HCT116 (cell line): ENCODE data around the gene ESRRB. TPM values are rescaled to one million over a fixed set of nuclear protein-coding genes. Genes with fewer than 3 reads are reported as not detected.
A peak's percentile ranks its signal among the peaks of the same experiment; 100 is the strongest.

Source experiments
- ATAC-seq: fragments of 200-7000 bp; cut with Tn5 transposase; 2 replicates; pipeline ENCODE4 v1.9.1; 2020; ENCODE audit warnings: mild to moderate bottlenecking, moderate library complexity
- BruUV-seq: library from RNA; stranded (reverse); fragments of 400-500 nt; replicated peaks from 2 replicates; lab custom pipeline; 2021; lab: Mats Ljungman, UMichigan
- CTCF ChIA-PET: fragments of 300-600 bp; sonication (Branson Sonifier 250); formaldehyde crosslinking; loops from one replicate; lab custom pipeline; 2021; ENCODE audit warnings: antibody characterized with exemption; lab: Charles Lee
- POLR2A ChIA-PET: fragments of 300-600, 350-600 bp; sonication (Branson Sonifier 250); formaldehyde crosslinking; loops from one replicate; lab custom pipeline; 2021; ENCODE audit warnings: antibody characterized with exemption; lab: Charles Lee
- RAD21 ChIA-PET, 2 experiments: fragments of 300-600 bp; sonication (Branson Sonifier 250); formaldehyde crosslinking; loops; one replicate each; lab custom pipeline; 2023; ENCODE audit warnings: low total read pairs in 2 of 2; ENCODE audit not compliant: uncharacterized antibody in 2 of 2, unreplicated experiment in 2 of 2, low non-redundant PET in 1 of 2; lab: Charles Lee
- DNase-seq: peaks from one replicate; pipeline ENCODE4 v3.0.0-alpha.2; 2010; ENCODE audit warnings: low read depth, low spot score
- H2AFZ ChIP-seq: fragments of 200-600 bp; shearing (Covaris generic), sonication (generic); 2 replicates; pipeline ENCODE4 v1.6.1; 2017; ENCODE audit warnings: low read depth, mixed run types, mixed read lengths, antibody characterized with exemption, low read length; ENCODE audit not compliant: poor library complexity, severe bottlenecking
- H3K27ac ChIP-seq: 2 replicates; pipeline ENCODE4 v1.5.1; 2012; ENCODE audit warnings: low read depth, low read length
- H3K27me3 ChIP-seq: fragments of 200-600 bp; sonication (generic); 2 replicates; pipeline ENCODE4 v1.6.1; 2016; ENCODE audit warnings: mixed run types, low read length, mixed read lengths; ENCODE audit not compliant: insufficient read depth
- H3K36me3 ChIP-seq, 2 experiments: fragments of 200-500 bp in 1 of 2; fragments of 200-600 bp in 1 of 2; sonication (Bioruptor generic) in 1 of 2; sonication (generic) in 1 of 2; 2 replicates each; pipeline versions ENCODE4 v1.5.1 to v1.6.1; 2014 to 2016; ENCODE audit warnings: low read length in 2 of 2, inconsistent platforms in 1 of 2, mixed read lengths in 1 of 2, mixed run types in 1 of 2; ENCODE audit not compliant: insufficient read depth in 2 of 2, control insufficient read depth in 1 of 2
- H3K4me1 ChIP-seq, 2 experiments: fragments of 200-600 bp in 1 of 2; sonication (generic) in 1 of 2; 2 replicates each; pipeline versions ENCODE4 v1.5.1 to v1.6.1; 2012 to 2017; ENCODE audit warnings: low read length in 2 of 2, inconsistent platforms in 1 of 2, mild to moderate bottlenecking in 1 of 2, mixed read lengths in 1 of 2, mixed run types in 1 of 2, moderate library complexity in 1 of 2; ENCODE audit not compliant: insufficient read depth in 2 of 2, control insufficient read depth in 1 of 2
- H3K4me2 ChIP-seq: fragments of 200-600 bp; sonication (generic); 2 replicates; pipeline ENCODE4 v1.6.1; 2017; ENCODE audit warnings: mixed run types, low read length, mixed read lengths
- H3K4me3 ChIP-seq, 2 experiments: fragments of 200-600 bp in 1 of 2; sonication (generic) in 1 of 2; replicated peaks in 1 of 2; 2 replicates each; pipeline ENCODE4 v1.5.1; 2011 to 2016; ENCODE audit warnings: low read length in 2 of 2, control low read depth in 1 of 2, low read depth in 1 of 2, mild to moderate bottlenecking in 1 of 2, mixed read lengths in 1 of 2, mixed run types in 1 of 2
- H3K79me2 ChIP-seq: fragments of 200-600 bp; sonication (generic); 2 replicates; pipeline ENCODE4 v1.6.1; 2017; ENCODE audit warnings: mild to moderate bottlenecking, mixed run types, low read length, moderate library complexity, mixed read lengths; ENCODE audit not compliant: insufficient read depth
- H3K9ac ChIP-seq: fragments of 200-600 bp; sonication (generic); 2 replicates; pipeline ENCODE4 v1.6.1; 2016; ENCODE audit warnings: low read length, mixed read lengths
- H3K9me2 ChIP-seq: fragments of 200-600 bp; sonication (generic), shearing (Covaris generic); 2 replicates; pipeline ENCODE4 v1.6.1; 2017; ENCODE audit warnings: mixed run types, mild to moderate bottlenecking, moderate library complexity; ENCODE audit not compliant: insufficient read depth
- H3K9me3 ChIP-seq, 2 experiments: fragments of 200-500 bp in 1 of 2; fragments of 200-600 bp in 1 of 2; sonication (Bioruptor generic) in 1 of 2; sonication (generic) in 1 of 2; 2 replicates each; pipeline ENCODE4 v1.6.1; 2014 to 2017; ENCODE audit warnings: low read length in 2 of 2, mixed read lengths in 2 of 2, inconsistent platforms in 1 of 2, low read depth in 1 of 2, mild to moderate bottlenecking in 1 of 2, mixed run types in 1 of 2, moderate library complexity in 1 of 2; ENCODE audit not compliant: control insufficient read depth in 1 of 2, insufficient read depth in 1 of 2
- H4K20me1 ChIP-seq: fragments of 200-600 bp; sonication (generic), shearing (Covaris generic); 2 replicates; pipeline ENCODE4 v1.6.1; 2017; ENCODE audit warnings: mixed run types, mild to moderate bottlenecking, moderate library complexity; ENCODE audit not compliant: insufficient read depth
- CBX3 ChIP-seq: IDR thresholded peaks from 2 replicates; pipeline ENCODE4 v1.6.1; 2012; ENCODE audit warnings: low read depth
- CTCF ChIP-seq, 3 experiments: fragments of 200-600 bp in 1 of 3; sonication (generic) in 1 of 3; IDR thresholded peaks in 2 of 3; conservative IDR thresholded peaks in 1 of 3; 2 replicates each; pipeline ENCODE4 v1.5.1; 2012 to 2017; ENCODE audit warnings: low read depth in 2 of 3, low read length in 2 of 3, antibody characterized with exemption in 1 of 3, borderline replicate concordance in 1 of 3, control low read depth in 1 of 3, mild to moderate bottlenecking in 1 of 3, mixed read lengths in 1 of 3, mixed run types in 1 of 3, moderate library complexity in 1 of 3; ENCODE audit not compliant: insufficient read depth in 1 of 3
- JUND ChIP-seq: IDR thresholded peaks from 2 replicates; pipeline ENCODE4 v1.6.1; 2012
- MAX ChIP-seq: IDR thresholded peaks from 2 replicates; pipeline ENCODE4 v1.6.1; 2012
- POLR2AphosphoS5 ChIP-seq: IDR thresholded peaks from 2 replicates; pipeline ENCODE4 v1.6.1; 2011; ENCODE audit warnings: mild to moderate bottlenecking, low read depth, low read length, moderate library complexity
- REST ChIP-seq: IDR thresholded peaks from 2 replicates; pipeline ENCODE4 v1.6.1; 2012; ENCODE audit warnings: low read depth
- SIN3A ChIP-seq: IDR thresholded peaks from 2 replicates; pipeline ENCODE4 v1.6.1; 2012; ENCODE audit warnings: low read depth
- YY1 ChIP-seq: IDR thresholded peaks from 2 replicates; pipeline ENCODE4 v1.6.1; 2011; ENCODE audit warnings: low read length, low read depth, moderate library complexity, mild to moderate bottlenecking; ENCODE audit not compliant: insufficient replicate concordance; ENCODE audit errors: extremely low read depth
- intact Hi-C: fragments of 100-400 bp; cut with micrococcal nuclease; formaldehyde crosslinking; loops from 2 replicates; pipeline ENCODE4 v1.10.0; 2022
- total RNA-seq: library from RNA; stranded (reverse); gene quantifications from one replicate; pipeline ENCODE4 v1.2.1, GENCODE V29; 2021; ENCODE audit not compliant: unreplicated experiment

ESRRB gene
- total RNA-seq, 1 experiment from 2014 or later = 1.9 TPM

GRCh38 chr14:76500011-76500410, 124.1 kb downstream of the ESRRB start:
- ChIA-PET POLR2A (no interaction called here), CTCF (no interaction called here), RAD21 (no interaction called here)
- intact Hi-C loops = no loop called here
- no peak overlapping the region for H3K27ac ChIP-seq
- H3K4me1 ChIP-seq = no peaks in the 10 kb centered on the region; a peak in 1 of 4 replicates
- no peaks in the 10 kb centered on the region for H3K9me3 ChIP-seq
- H4K20me1 ChIP-seq = no peaks in the 10 kb centered on the region
- no peak overlapping the region for H3K4me2 ChIP-seq
- ATAC-seq (peak; percentile 48; the same call in 1 of the 2 replicates), DNase-seq (no peak)
- no peaks in the 10 kb centered on the region for H3K36me3 ChIP-seq
- no peaks in the 10 kb centered on the region for H3K9me2 ChIP-seq
- no peak for TF ChIP-seq POLR2AphosphoS5
- no peak for TF ChIP-seq REST
- no peak for TF ChIP-seq SIN3A
- no peak for TF ChIP-seq MAX
- TF ChIP-seq YY1 = no peak
- no peak for TF ChIP-seq CBX3
- TF ChIP-seq JUND = no peak
- no peak for TF ChIP-seq CTCF (IDR thresholded peaks at IDR 0.05 in 2 of 3, conservative IDR thresholded peaks at IDR 0.05 in 1 of 3; ENCODE audit: borderline replicate concordance in 1 of 3, insufficient read depth in 1 of 3, low read depth in 2 of 3, low read length in 2 of 3)
- H3K79me2 ChIP-seq = no peaks in the 10 kb centered on the region
- BruUV-seq = no TSS peak
- H3K9ac ChIP-seq = no peak overlapping the region
- peaks cover 5% of the 10 kb centered on the region; the same call in 1 of the 2 replicates for H3K27me3 ChIP-seq
- no peak overlapping the region for H2AFZ ChIP-seq
- no peak overlapping the region for H3K4me3 ChIP-seq
